Renal pelvis (tissue), 4 donors: ENCODE data around the gene TMEM72. TPM values are rescaled to one million over a fixed set of nuclear protein-coding genes. Genes with fewer than 3 reads are reported as not detected.
A peak's percentile ranks its signal among the peaks of the same experiment; 100 is the strongest.

Source experiments
- DNase-seq: peaks from one replicate; pipeline ENCODE4 v3.0.0-alpha.2; 2013
- polyA plus RNA-seq, 3 donors: library from polyadenylated mRNA; unstranded; fragments of 120-200 nt; gene quantifications; one replicate each; pipeline ENCODE4 v1.2.1, GENCODE V29; 2013; ENCODE audit not compliant: insufficient read length in 3 of 3

TMEM72 gene
- polyA plus RNA-seq, 3 donors, result 62.2 to 87.9 (median 84.7) TPM

- DNase-seq, result no peak
Observed at GRCh38 chr10:44883593-44884331, 27.4 kb upstream of the TMEM72 start.

- DNase-seq, result no peak
Observed at GRCh38 chr10:44885710-44886109, 25.4 kb upstream of the TMEM72 start.

GRCh38 chr10:44886966-44887365 is 24.2 kb upstream of the TMEM72 start:
- no peak for DNase-seq

GRCh38 chr10:44888886-44889285 is 22.3 kb upstream of the TMEM72 start:
- no peak for DNase-seq

GRCh38 chr10:44889834-44890233 is 21.3 kb upstream of the TMEM72 start:
- no peak for DNase-seq

GRCh38 chr10:44890696-44891563 is 20.2 kb upstream of the TMEM72 start:
- DNase-seq, result no peak

- no peak for DNase-seq
Observed at GRCh38 chr10:44891721-44892120, 19.4 kb upstream of the TMEM72 start.

GRCh38 chr10:44893604-44894468 is 17.3 kb upstream of the TMEM72 start:
- no peak for DNase-seq

- no peak for DNase-seq
Observed at GRCh38 chr10:44894691-44895090, 16.4 kb upstream of the TMEM72 start.

- DNase-seq, result no peak
Observed at GRCh38 chr10:44895280-44895679, 15.9 kb upstream of the TMEM72 start.

GRCh38 chr10:44897049-44897448 is 14.1 kb upstream of the TMEM72 start:
- DNase-seq, result no peak

GRCh38 chr10:44898665-44899064 is 12.5 kb upstream of the TMEM72 start:
- no peak for DNase-seq

GRCh38 chr10:44899450-44900080 is 11.6 kb upstream of the TMEM72 start:
- no peak for DNase-seq

GRCh38 chr10:44902941-44903545 is 8.1 kb upstream of the TMEM72 start:
- peak; percentile 66 for DNase-seq

- peak; percentile 47 for DNase-seq
Observed at GRCh38 chr10:44906486-44906885, 4.7 kb upstream of the TMEM72 start.

GRCh38 chr10:44907556-44907955 is 3.6 kb upstream of the TMEM72 start:
- peak; percentile 52 for DNase-seq

GRCh38 chr10:44908066-44908749 is 2.9 kb upstream of the TMEM72 start:
- peak; percentile 94 for DNase-seq

- DNase-seq, result no peak
Observed at GRCh38 chr10:44908936-44909630, 2.1 kb upstream of the TMEM72 start.

GRCh38 chr10:44909910-44910309 is 1.2 kb upstream of the TMEM72 start:
- no peak for DNase-seq

- no peak for DNase-seq
Observed at GRCh38 chr10:44910602-44911001, 535 bp upstream of the TMEM72 start.
